Liver (tissue), 9 donors: ENCODE data around the gene RNASE8. TPM values are rescaled to one million over a fixed set of nuclear protein-coding genes. Genes with fewer than 3 reads are reported as not detected.

ENCODE experiments used
- DNase-seq: peaks from one replicate; pipeline ENCODE4 v3.0.0-alpha.2; 2017; ENCODE audit warnings: low spot score
- H3K27ac ChIP-seq, 2 donors: one replicate each; pipeline ENCODE4 v1.7.0; 2013; ENCODE audit warnings: inconsistent platforms in 2 of 2, low read length in 2 of 2, control low read depth in 1 of 2, low read depth in 1 of 2, mild to moderate bottlenecking in 1 of 2
- H3K27me3 ChIP-seq, 4 donors: one replicate each; pipeline versions ENCODE4 v1.6.1 to v1.7.0; 2013; ENCODE audit warnings: low read length in 3 of 4, inconsistent platforms in 1 of 4, mild to moderate bottlenecking in 1 of 4, moderate library complexity in 1 of 4; ENCODE audit not compliant: control insufficient read depth in 4 of 4, insufficient read depth in 4 of 4
- H3K36me3 ChIP-seq, 4 donors: one replicate each; pipeline versions ENCODE4 v1.6.1 to v1.7.0; 2013; ENCODE audit warnings: low read length in 3 of 4, mild to moderate bottlenecking in 3 of 4, low read depth in 1 of 4, moderate library complexity in 1 of 4; ENCODE audit not compliant: control insufficient read depth in 4 of 4, insufficient read depth in 3 of 4
- H3K4me1 ChIP-seq, 4 donors: one replicate each; pipeline versions ENCODE4 v1.6.1 to v1.7.0; 2013; ENCODE audit warnings: low read length in 3 of 4, mild to moderate bottlenecking in 3 of 4, moderate library complexity in 1 of 4; ENCODE audit not compliant: control insufficient read depth in 4 of 4, insufficient read depth in 4 of 4
- H3K4me3 ChIP-seq, 3 donors: one replicate each; pipeline versions ENCODE4 v1.6.1 to v1.7.0; 2013; ENCODE audit warnings: low read length in 3 of 3, control low read depth in 1 of 3, low read depth in 1 of 3, mild to moderate bottlenecking in 1 of 3
- H3K9ac ChIP-seq, 2 donors: one replicate each; pipeline ENCODE4 v1.7.0; 2013; ENCODE audit warnings: low read length in 2 of 2, mild to moderate bottlenecking in 2 of 2, moderate library complexity in 2 of 2, control low read depth in 1 of 2, low read depth in 1 of 2
- H3K9me3 ChIP-seq, 4 donors: one replicate each; pipeline versions ENCODE4 v1.6.1 to v1.7.0; 2013; ENCODE audit warnings: low read length in 3 of 4; ENCODE audit not compliant: control insufficient read depth in 4 of 4
- ATF3 ChIP-seq: IDR thresholded peaks from 2 replicates; pipeline ENCODE4 v1.6.1; 2016; ENCODE audit warnings: antibody characterized with exemption
- EGR1 ChIP-seq, 2 donors: IDR thresholded peaks; 2 replicates each; pipeline ENCODE4 v1.6.1; 2016 to 2018; ENCODE audit warnings: antibody characterized with exemption in 2 of 2, low read depth in 2 of 2
- FOXA1 ChIP-seq: IDR thresholded peaks from 2 replicates; pipeline ENCODE4 v1.6.1; 2016; ENCODE audit warnings: antibody characterized with exemption
- FOXA2 ChIP-seq: IDR thresholded peaks from 2 replicates; pipeline ENCODE4 v1.6.1; 2016; ENCODE audit warnings: antibody characterized with exemption
- GABPA ChIP-seq, 2 donors: IDR thresholded peaks in 1 of 2; conservative IDR thresholded peaks in 1 of 2; 2 replicates each; pipeline ENCODE4 v1.6.1; 2016; ENCODE audit warnings: antibody characterized with exemption in 2 of 2, mild to moderate bottlenecking in 1 of 2, moderate library complexity in 1 of 2
- HNF4A ChIP-seq, 2 donors: conservative IDR thresholded peaks; 2 replicates each; pipeline ENCODE4 v1.6.1; 2016; ENCODE audit warnings: antibody characterized with exemption in 2 of 2, mild to moderate bottlenecking in 2 of 2
- HNF4G ChIP-seq: IDR thresholded peaks from 2 replicates; pipeline ENCODE4 v1.6.1; 2016; ENCODE audit warnings: antibody characterized with exemption
- JUND ChIP-seq, 2 donors: IDR thresholded peaks; 2 replicates each; pipeline ENCODE4 v1.6.1; 2016; ENCODE audit warnings: antibody characterized with exemption in 2 of 2
- MAX ChIP-seq: IDR thresholded peaks from 2 replicates; pipeline ENCODE4 v1.6.1; 2016; ENCODE audit warnings: antibody characterized with exemption
- NR2F2 ChIP-seq: IDR thresholded peaks from 2 replicates; pipeline ENCODE4 v1.6.1; 2016; ENCODE audit warnings: antibody characterized with exemption
- RAD21 ChIP-seq, 2 donors: IDR thresholded peaks; 2 replicates each; pipeline ENCODE4 v1.6.1; 2016; ENCODE audit warnings: antibody characterized with exemption in 2 of 2, mild to moderate bottlenecking in 2 of 2
- RXRA ChIP-seq, 2 donors: IDR thresholded peaks; 2 replicates each; pipeline ENCODE4 v1.6.1; 2017 to 2018; ENCODE audit warnings: antibody characterized with exemption in 2 of 2, mild to moderate bottlenecking in 1 of 2
- SP1 ChIP-seq: IDR thresholded peaks from 2 replicates; pipeline ENCODE4 v1.6.1; 2018; ENCODE audit warnings: antibody characterized with exemption, mild to moderate bottlenecking
- TAF1 ChIP-seq: conservative IDR thresholded peaks from 2 replicates; pipeline ENCODE4 v1.6.1; 2016; ENCODE audit warnings: antibody characterized with exemption, mild to moderate bottlenecking
- YY1 ChIP-seq: IDR thresholded peaks from 2 replicates; pipeline ENCODE4 v1.6.1; 2016; ENCODE audit warnings: antibody characterized with exemption, mild to moderate bottlenecking
- ZBTB33 ChIP-seq: IDR thresholded peaks from 2 replicates; pipeline ENCODE4 v1.6.1; 2016; ENCODE audit warnings: antibody characterized with exemption
- WGBS: extraction: QIAGEN DNeasy Blood & Tissue Kit; methylation state at CpG from one replicate; pipeline ENCODE4 v1.1.7; 2013; 5-methylcytosine and 5-hydroxymethylcytosine counted together
- polyA plus RNA-seq, 2 donors: library from polyadenylated mRNA; stranded (reverse) in 1 of 2; unstranded in 1 of 2; fragments of 200-250 nt in 1 of 2; fragments of >200 nt in 1 of 2; fragmentation: Nextera tagmentation in 1 of 2; extraction: Ambion mirVana in 1 of 2; gene quantifications; one replicate each; pipeline versions ENCODE4 v1.2.1 to v1.2.3, GENCODE V29; 2013 to 2015
- total RNA-seq, 2 donors: library from RNA; depleted of rRNA; stranded (reverse); fragments of >200 nt; gene quantifications; one replicate each; pipeline ENCODE4 v1.2.3, GENCODE V29; 2014
- TF ChIP-seq, protein P1 (sequence below): fragments of 150-350 bp; IDR thresholded peaks from 2 replicates; pipeline ENCODE4 v1.5.1; 2017; ENCODE audit warnings: improper control_type of control experiment, low read depth, low read length; ENCODE audit not compliant: missing input control
- TF ChIP-seq, protein P2 (sequence below): IDR thresholded peaks from 2 replicates; pipeline ENCODE4 v1.6.1; 2016; ENCODE audit warnings: antibody characterized with exemption, mild to moderate bottlenecking
- donor health status: healthy.
- donor health status: healthy.
- donor health status: healthy.
- donor health status: healthy.
- donor health status: healthy.

Gene RNASE8
- total and polyA plus RNA-seq, 4 donors = not detected

DNA sequence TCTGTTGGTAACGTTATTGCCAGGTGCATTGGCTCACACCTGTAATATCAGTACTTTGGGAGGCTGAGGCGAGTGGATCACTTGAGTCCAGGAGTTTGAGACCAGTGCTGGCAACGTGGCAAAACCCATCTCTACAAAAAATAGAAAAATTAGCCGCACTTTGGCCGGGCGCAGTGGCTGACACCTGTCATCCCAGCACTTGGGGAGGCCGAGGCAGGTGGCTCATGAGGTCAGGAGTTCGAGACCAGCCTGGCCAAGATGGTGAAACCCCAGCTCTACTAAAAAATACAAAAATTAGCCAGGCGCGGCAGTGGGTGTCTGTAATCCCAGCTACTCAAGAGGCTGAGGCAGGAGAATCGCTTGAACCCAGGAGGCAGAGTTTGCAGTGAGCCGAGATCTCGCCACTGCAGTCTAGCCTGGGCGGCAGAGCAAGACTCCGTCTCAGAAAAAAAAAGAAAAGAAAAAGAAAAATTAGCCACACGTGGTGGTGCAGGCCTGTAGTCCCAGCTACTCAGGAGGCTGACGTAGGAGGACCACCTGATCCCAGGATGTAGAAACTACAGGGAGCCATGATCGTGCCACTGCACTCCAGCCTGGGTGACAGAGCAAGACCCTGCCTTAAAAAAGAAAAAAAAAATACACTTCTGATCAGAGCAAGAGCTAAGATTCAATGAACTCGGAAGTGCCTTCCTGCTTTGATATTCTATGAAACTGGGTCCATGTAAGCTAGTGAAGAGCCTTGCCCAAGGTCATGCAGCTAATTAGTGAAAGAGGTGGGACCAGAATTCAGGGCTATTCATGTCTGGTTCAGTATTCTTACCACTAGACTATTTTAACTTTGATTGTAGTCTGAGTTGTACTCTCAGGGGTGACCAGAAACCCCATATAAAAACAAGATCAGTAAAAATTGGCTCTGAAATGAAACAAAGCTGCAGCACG lies 4.2 kb upstream of the RNASE8 start (continued):
- no peak for TF ChIP-seq ZBTB33

DNA sequence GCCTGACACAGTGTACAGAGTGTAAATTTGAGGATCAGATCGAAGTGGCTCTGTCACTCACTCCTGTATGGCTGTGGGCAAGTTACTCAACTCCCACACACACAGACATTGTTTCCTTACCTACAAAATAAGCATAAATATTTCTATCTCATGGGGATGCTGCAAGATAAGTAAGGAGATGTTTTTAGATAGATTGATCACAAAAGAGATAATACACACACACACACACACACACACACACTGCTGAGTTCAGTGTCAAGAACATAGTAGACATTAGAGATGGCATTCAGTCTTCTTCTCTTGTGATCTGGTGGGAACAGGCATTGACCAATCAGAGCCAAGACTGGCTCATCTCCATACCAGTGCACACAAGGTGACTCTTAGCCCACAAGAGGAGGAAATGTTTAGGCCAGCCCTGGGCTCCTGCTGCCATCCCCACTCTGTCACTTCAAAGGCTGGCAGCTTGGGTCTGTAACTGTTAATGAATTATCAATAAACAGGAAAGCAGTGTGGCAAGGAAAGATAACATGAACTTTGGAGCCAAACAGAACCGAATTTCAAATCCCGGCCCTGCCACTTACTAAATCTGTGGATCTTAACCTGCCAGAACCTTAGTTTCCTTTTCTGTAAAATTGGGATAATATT lies 3.4 kb upstream of the RNASE8 start:
- Histone ChIP-seq H3K9ac (peak overlapping the region in 1 of 2 donors; percentile 55), H3K36me3 (no peaks in the 10 kb centered on the region), H3K4me1 (peaks cover 18 to 55% (median 37%) of the 10 kb centered on the region in 4 donors), H3K4me3 (peak overlapping the region in 1 of 3 donors; percentile 28), H3K9me3 (no peaks in the 10 kb centered on the region), H3K27me3 (no peaks in the 10 kb centered on the region), H3K27ac (peak overlapping the region; percentile 72 to 84)
- WGBS = 21% methylated on average over 3 of the region's 3 CpGs
- no peak for DNase-seq
- peak; percentile 90 to 95 for TF ChIP-seq HNF4A (conservative IDR thresholded peaks at IDR 0.05)
- TF ChIP-seq FOXA1 = peak; percentile 51
- peak; percentile 17 to 87 for TF ChIP-seq EGR1 (IDR thresholded peaks at IDR 0.05; ENCODE audit: low read depth in 2 of 2)
- TF ChIP-seq HNF4G = peak; percentile 88
- TF ChIP-seq, protein P1, sequence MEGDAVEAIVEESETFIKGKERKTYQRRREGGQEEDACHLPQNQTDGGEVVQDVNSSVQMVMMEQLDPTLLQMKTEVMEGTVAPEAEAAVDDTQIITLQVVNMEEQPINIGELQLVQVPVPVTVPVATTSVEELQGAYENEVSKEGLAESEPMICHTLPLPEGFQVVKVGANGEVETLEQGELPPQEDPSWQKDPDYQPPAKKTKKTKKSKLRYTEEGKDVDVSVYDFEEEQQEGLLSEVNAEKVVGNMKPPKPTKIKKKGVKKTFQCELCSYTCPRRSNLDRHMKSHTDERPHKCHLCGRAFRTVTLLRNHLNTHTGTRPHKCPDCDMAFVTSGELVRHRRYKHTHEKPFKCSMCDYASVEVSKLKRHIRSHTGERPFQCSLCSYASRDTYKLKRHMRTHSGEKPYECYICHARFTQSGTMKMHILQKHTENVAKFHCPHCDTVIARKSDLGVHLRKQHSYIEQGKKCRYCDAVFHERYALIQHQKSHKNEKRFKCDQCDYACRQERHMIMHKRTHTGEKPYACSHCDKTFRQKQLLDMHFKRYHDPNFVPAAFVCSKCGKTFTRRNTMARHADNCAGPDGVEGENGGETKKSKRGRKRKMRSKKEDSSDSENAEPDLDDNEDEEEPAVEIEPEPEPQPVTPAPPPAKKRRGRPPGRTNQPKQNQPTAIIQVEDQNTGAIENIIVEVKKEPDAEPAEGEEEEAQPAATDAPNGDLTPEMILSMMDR = no peak
- peak in 1 of 2 donors; percentile 23 for TF ChIP-seq GABPA (IDR thresholded peaks at IDR 0.05 in 1 of 2, conservative IDR thresholded peaks at IDR 0.05 in 1 of 2)
- peak; percentile 74 for TF ChIP-seq FOXA2
- TF ChIP-seq ZBTB33 = peak; percentile 66
- TF ChIP-seq, protein P2, sequence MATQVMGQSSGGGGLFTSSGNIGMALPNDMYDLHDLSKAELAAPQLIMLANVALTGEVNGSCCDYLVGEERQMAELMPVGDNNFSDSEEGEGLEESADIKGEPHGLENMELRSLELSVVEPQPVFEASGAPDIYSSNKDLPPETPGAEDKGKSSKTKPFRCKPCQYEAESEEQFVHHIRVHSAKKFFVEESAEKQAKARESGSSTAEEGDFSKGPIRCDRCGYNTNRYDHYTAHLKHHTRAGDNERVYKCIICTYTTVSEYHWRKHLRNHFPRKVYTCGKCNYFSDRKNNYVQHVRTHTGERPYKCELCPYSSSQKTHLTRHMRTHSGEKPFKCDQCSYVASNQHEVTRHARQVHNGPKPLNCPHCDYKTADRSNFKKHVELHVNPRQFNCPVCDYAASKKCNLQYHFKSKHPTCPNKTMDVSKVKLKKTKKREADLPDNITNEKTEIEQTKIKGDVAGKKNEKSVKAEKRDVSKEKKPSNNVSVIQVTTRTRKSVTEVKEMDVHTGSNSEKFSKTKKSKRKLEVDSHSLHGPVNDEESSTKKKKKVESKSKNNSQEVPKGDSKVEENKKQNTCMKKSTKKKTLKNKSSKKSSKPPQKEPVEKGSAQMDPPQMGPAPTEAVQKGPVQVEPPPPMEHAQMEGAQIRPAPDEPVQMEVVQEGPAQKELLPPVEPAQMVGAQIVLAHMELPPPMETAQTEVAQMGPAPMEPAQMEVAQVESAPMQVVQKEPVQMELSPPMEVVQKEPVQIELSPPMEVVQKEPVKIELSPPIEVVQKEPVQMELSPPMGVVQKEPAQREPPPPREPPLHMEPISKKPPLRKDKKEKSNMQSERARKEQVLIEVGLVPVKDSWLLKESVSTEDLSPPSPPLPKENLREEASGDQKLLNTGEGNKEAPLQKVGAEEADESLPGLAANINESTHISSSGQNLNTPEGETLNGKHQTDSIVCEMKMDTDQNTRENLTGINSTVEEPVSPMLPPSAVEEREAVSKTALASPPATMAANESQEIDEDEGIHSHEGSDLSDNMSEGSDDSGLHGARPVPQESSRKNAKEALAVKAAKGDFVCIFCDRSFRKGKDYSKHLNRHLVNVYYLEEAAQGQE = peak; percentile 71
- TF ChIP-seq NR2F2 = no peak
- peak; percentile 52 for TF ChIP-seq ATF3
- peak; percentile 99 for TF ChIP-seq SP1
- peak in 1 of 2 donors; percentile 73 for TF ChIP-seq JUND (IDR thresholded peaks at IDR 0.05)
- peak; percentile 94 for TF ChIP-seq MAX
- TF ChIP-seq RXRA (IDR thresholded peaks at IDR 0.05) = peak; percentile 93 to 96
- no peak for TF ChIP-seq TAF1
- peak; percentile 74 for TF ChIP-seq YY1
- peak; percentile 31 to 34 for TF ChIP-seq RAD21 (IDR thresholded peaks at IDR 0.05)
